ENCODE data around the gene NOC4L. TPM values are rescaled to one million over a fixed set of nuclear protein-coding genes. Genes with fewer than 3 reads are reported as not detected.

The NOC4L gene
- total and polyA plus RNA-seq, 2 experiments from 2014 or later: 42.4 to 54.7 TPM

DNA sequence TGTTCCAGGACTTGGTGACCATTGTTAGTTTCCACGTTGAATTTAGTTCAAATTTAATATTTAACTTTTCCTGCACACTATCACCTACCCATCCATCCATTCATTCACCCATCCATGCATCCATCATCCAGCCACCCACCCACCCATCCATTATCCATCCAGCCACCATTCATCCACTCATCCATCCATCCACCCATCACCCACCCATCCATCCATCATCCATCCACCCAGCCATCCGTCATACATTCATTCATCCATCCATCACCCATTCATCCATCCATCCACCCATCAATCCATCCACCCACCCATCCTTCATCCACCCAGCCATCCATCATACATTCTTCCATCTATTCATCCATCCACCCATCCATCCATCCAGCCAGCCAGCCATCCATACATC, 21.8 kb downstream of the NOC4L start:
- peaks cover 11% of the 10 kb centered on the region for H3K27me3 Mint-ChIP-seq (ENCODE audit: insufficient read depth, low read depth, poor library complexity)
- no peak overlapping the region for H3K4me3 Mint-ChIP-seq
- peaks cover 13% of the 10 kb centered on the region for H3K9me3 Mint-ChIP-seq

More for the DNA sequence above, 21.8 kb downstream of the NOC4L start:
- no peaks in the 10 kb centered on the region for H3K9me2 ChIP-seq (ENCODE audit: insufficient read depth)
- Mint-ChIP-seq H3K4me1 (no peaks in the 10 kb centered on the region), H3K27ac (no peak overlapping the region), H3K36me3 (ENCODE audit: low read depth) (no peaks in the 10 kb centered on the region; the same call in 2 of the 3 replicates)
- DNase-seq (ENCODE audit: low spot score) (no peak), ATAC-seq (no peak)
- no peaks in the 10 kb centered on the region for H3K79me2 ChIP-seq (replicated peaks; ENCODE audit: insufficient read depth)
- H3K27me3 ChIP-seq (ENCODE audit: insufficient read depth): no peaks in the 10 kb centered on the region
- no peak overlapping the region for H3K27ac ChIP-seq (ENCODE audit: low read depth)
- no peak overlapping the region for H2AFZ ChIP-seq
- H3F3A ChIP-seq (replicated peaks; ENCODE audit: low read depth): no peaks in the 10 kb centered on the region
- H3K36me3 ChIP-seq (ENCODE audit: insufficient read depth): no peaks in the 10 kb centered on the region
- TF ChIP-seq CTCF (conservative IDR thresholded peaks at IDR 0.05; ENCODE audit: low read depth in 2 of 2): no peak
- TF ChIP-seq, protein P1, sequence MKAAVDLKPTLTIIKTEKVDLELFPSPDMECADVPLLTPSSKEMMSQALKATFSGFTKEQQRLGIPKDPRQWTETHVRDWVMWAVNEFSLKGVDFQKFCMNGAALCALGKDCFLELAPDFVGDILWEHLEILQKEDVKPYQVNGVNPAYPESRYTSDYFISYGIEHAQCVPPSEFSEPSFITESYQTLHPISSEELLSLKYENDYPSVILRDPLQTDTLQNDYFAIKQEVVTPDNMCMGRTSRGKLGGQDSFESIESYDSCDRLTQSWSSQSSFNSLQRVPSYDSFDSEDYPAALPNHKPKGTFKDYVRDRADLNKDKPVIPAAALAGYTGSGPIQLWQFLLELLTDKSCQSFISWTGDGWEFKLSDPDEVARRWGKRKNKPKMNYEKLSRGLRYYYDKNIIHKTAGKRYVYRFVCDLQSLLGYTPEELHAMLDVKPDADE (IDR thresholded peaks at IDR 0.05): no peak
- TF ChIP-seq EZH2 (IDR thresholded peaks at IDR 0.05; ENCODE audit: low read depth, unreplicated experiment): no peak
- TF ChIP-seq NANOG (IDR thresholded peaks at IDR 0.05; ENCODE audit: borderline replicate concordance): no peak
- no peak for TF ChIP-seq ZNF114 (CRISPR knock-in tag; IDR thresholded peaks at IDR 0.05)
- no peak for TF ChIP-seq POLR2AphosphoS5 (IDR thresholded peaks at IDR 0.05; ENCODE audit: low read depth)
- no peak for TF ChIP-seq ZNF462 (CRISPR knock-in tag; IDR thresholded peaks at IDR 0.05)
- no peak for TF ChIP-seq STAT1 (IDR thresholded peaks at IDR 0.05; ENCODE audit: unreplicated experiment)
- no peak for TF ChIP-seq REST (IDR thresholded peaks at IDR 0.05; ENCODE audit: unreplicated experiment)
- no peak for TF ChIP-seq CREB1 (CRISPR knock-in tag; IDR thresholded peaks at IDR 0.05; ENCODE audit: low read depth)
- H3K4me2 ChIP-seq: no peak overlapping the region
- no peaks in the 10 kb centered on the region for H3K4me1 ChIP-seq (ENCODE audit: insufficient read depth)
- H4K20me1 ChIP-seq (replicated peaks; ENCODE audit: insufficient read depth): no peaks in the 10 kb centered on the region
- no peak overlapping the region for H3K4me3 ChIP-seq

Measured in GM23338 (cell line).